Measurements from ENCODE around the gene TTC9B.

TTC9B gene

GRCh38 chr19:40210889-40211288 is 7.3 kb downstream of the TTC9B start:
- TF ChIP-seq EZH2 (IDR thresholded peaks at IDR 0.05; ENCODE audit: borderline replicate concordance, low read length) = no peak
- no peak for TF ChIP-seq CTCF (IDR thresholded peaks at IDR 0.05; ENCODE audit: low read length)
- Histone ChIP-seq H4K20me1 (ENCODE audit: insufficient read depth, low read length) (no peaks in the 10 kb centered on the region), H3K4me3 (ENCODE audit: low read depth, low read length, poor library complexity, severe bottlenecking) (no peak overlapping the region), H3K4me1 (ENCODE audit: insufficient read depth, low read length, severe bottlenecking) (no peaks in the 10 kb centered on the region), H2AFZ (ENCODE audit: low read length) (no peak overlapping the region), H3K27me3 (ENCODE audit: insufficient read depth, low read length) (no peaks in the 10 kb centered on the region), H3K79me2 (ENCODE audit: insufficient read depth, low read length) (no peaks in the 10 kb centered on the region), H3F3A (ENCODE audit: insufficient read depth, low read length) (no peaks in the 10 kb centered on the region), H3K9me3 (ENCODE audit: low read length) (no peaks in the 10 kb centered on the region), H3K36me3 (ENCODE audit: insufficient read depth, low read length) (0 out of 2 replicates have a peak, but pooled peaks cover 4% of the 10 kb centered on the region), H3K4me2 (ENCODE audit: low read length) (no peak overlapping the region), H3K9me2 (ENCODE audit: low read depth, low read length) (no peaks in the 10 kb centered on the region), H3K9ac (ENCODE audit: low read length) (no peak overlapping the region), H3K27ac (ENCODE audit: low read depth, low read length, poor library complexity, severe bottlenecking) (no peak overlapping the region)

GRCh38 chr19:40208602-40209001 is 9.6 kb downstream of the TTC9B start:
- Histone ChIP-seq H3K9me2 (ENCODE audit: low read depth, low read length) (no peaks in the 10 kb centered on the region), H3K4me2 (ENCODE audit: low read length) (no peak overlapping the region), H4K20me1 (ENCODE audit: insufficient read depth, low read length) (no peaks in the 10 kb centered on the region), H3K79me2 (ENCODE audit: insufficient read depth, low read length) (no peaks in the 10 kb centered on the region), H3K36me3 (ENCODE audit: insufficient read depth, low read length) (0 out of 2 replicates have a peak, but pooled peaks cover 4% of the 10 kb centered on the region), H3F3A (ENCODE audit: insufficient read depth, low read length) (no peaks in the 10 kb centered on the region), H3K4me3 (ENCODE audit: low read depth, low read length, poor library complexity, severe bottlenecking) (no peak overlapping the region), H2AFZ (ENCODE audit: low read length) (no peak overlapping the region), H3K4me1 (ENCODE audit: insufficient read depth, low read length, severe bottlenecking) (no peaks in the 10 kb centered on the region), H3K27me3 (ENCODE audit: insufficient read depth, low read length) (no peaks in the 10 kb centered on the region), H3K27ac (ENCODE audit: low read depth, low read length, poor library complexity, severe bottlenecking) (no peak overlapping the region), H3K9me3 (ENCODE audit: low read length) (no peaks in the 10 kb centered on the region), H3K9ac (ENCODE audit: low read length) (no peak overlapping the region)
- TF ChIP-seq CTCF (IDR thresholded peaks at IDR 0.05; ENCODE audit: low read length) (no peak), EZH2 (IDR thresholded peaks at IDR 0.05; ENCODE audit: borderline replicate concordance, low read length) (no peak)

- no peak overlapping the region for H3K9ac ChIP-seq (ENCODE audit: low read length)
- H4K20me1 ChIP-seq (ENCODE audit: insufficient read depth, low read length) = no peaks in the 10 kb centered on the region
- no peak overlapping the region for H2AFZ ChIP-seq (ENCODE audit: low read length)
- H3K4me2 ChIP-seq (ENCODE audit: low read length) = no peak overlapping the region
- TF ChIP-seq CTCF (IDR thresholded peaks at IDR 0.05; ENCODE audit: low read length) = no peak
- no peak for TF ChIP-seq EZH2 (IDR thresholded peaks at IDR 0.05; ENCODE audit: borderline replicate concordance, low read length)
- no peaks in the 10 kb centered on the region for H3K79me2 ChIP-seq (ENCODE audit: insufficient read depth, low read length)
- 0 out of 2 replicates have a peak, but pooled peaks cover 4% of the 10 kb centered on the region for H3K36me3 ChIP-seq (ENCODE audit: insufficient read depth, low read length)
- no peaks in the 10 kb centered on the region for H3K27me3 ChIP-seq (ENCODE audit: insufficient read depth, low read length)
- no peaks in the 10 kb centered on the region for H3K9me3 ChIP-seq (ENCODE audit: low read length)
- no peak overlapping the region for H3K4me3 ChIP-seq (ENCODE audit: low read depth, low read length, poor library complexity, severe bottlenecking)
- H3F3A ChIP-seq (ENCODE audit: insufficient read depth, low read length) = no peaks in the 10 kb centered on the region
- no peak overlapping the region for H3K27ac ChIP-seq (ENCODE audit: low read depth, low read length, poor library complexity, severe bottlenecking)
- no peaks in the 10 kb centered on the region for H3K9me2 ChIP-seq (ENCODE audit: low read depth, low read length)
- no peaks in the 10 kb centered on the region for H3K4me1 ChIP-seq (ENCODE audit: insufficient read depth, low read length, severe bottlenecking)
Observed at GRCh38 chr19:40205760-40206159, 12.4 kb downstream of the TTC9B start.

Measured in OCI-LY1 (cell line).